GM23338 (cell line): ENCODE measurements around the gene VMP1. TPM values are rescaled to one million over a fixed set of nuclear protein-coding genes. Genes with fewer than 3 reads are reported as not detected.

ENCODE experiments used
- ATAC-seq: fragments of 200-7000 bp; cut with Tn5 transposase; 3 replicates; pipeline ENCODE4 v1.9.1; 2020
- DNase-seq: peaks from one replicate; pipeline ENCODE4 v3.0.0-alpha.2; 2015; ENCODE audit warnings: low spot score
- H2AFZ ChIP-seq: fragments of 200-600 bp; sonication (generic); 2 replicates; pipeline ENCODE4 v1.8.0; 2016; ENCODE audit warnings: antibody characterized with exemption, mild to moderate bottlenecking, moderate library complexity
- H3F3A ChIP-seq: fragments of 200-600 bp; sonication (generic); replicated peaks from 2 replicates; pipeline ENCODE4 v1.8.0; 2017; ENCODE audit warnings: antibody characterized with exemption, mixed run types, low read depth
- H3K27ac ChIP-seq: fragments of 200-600 bp; sonication (generic); 2 replicates; pipeline ENCODE4 v1.6.1; 2016; ENCODE audit warnings: low read depth
- H3K27me3 ChIP-seq: fragments of 200-600 bp; sonication (generic); 2 replicates; pipeline ENCODE4 v1.8.0; 2016; ENCODE audit warnings: mild to moderate bottlenecking, mixed run types, moderate library complexity; ENCODE audit not compliant: insufficient read depth
- H3K36me3 ChIP-seq: fragments of 200-600 bp; sonication (generic); 2 replicates; pipeline ENCODE4 v1.8.0; 2016; ENCODE audit warnings: mild to moderate bottlenecking; ENCODE audit not compliant: insufficient read depth
- H3K4me1 ChIP-seq: fragments of 200-600 bp; sonication (generic); 2 replicates; pipeline ENCODE4 v1.8.0; 2016; ENCODE audit warnings: mild to moderate bottlenecking, moderate library complexity; ENCODE audit not compliant: insufficient read depth
- H3K4me2 ChIP-seq: fragments of 200-600 bp; sonication (generic); 2 replicates; pipeline ENCODE4 v1.7.1; 2017; ENCODE audit warnings: mixed run types
- H3K4me3 ChIP-seq: fragments of 200-600 bp; sonication (generic); 2 replicates; pipeline ENCODE4 v1.6.1; 2016; ENCODE audit warnings: mixed run types
- H3K79me2 ChIP-seq: fragments of 200-600 bp; sonication (generic); replicated peaks from 2 replicates; pipeline ENCODE4 v1.8.0; 2017; ENCODE audit warnings: mild to moderate bottlenecking; ENCODE audit not compliant: insufficient read depth
- H3K9me2 ChIP-seq: fragments of 200-600 bp; sonication (generic); 2 replicates; pipeline ENCODE4 v1.8.0; 2017; ENCODE audit not compliant: insufficient read depth
- H4K20me1 ChIP-seq: fragments of 200-600 bp; sonication (generic); replicated peaks from 2 replicates; pipeline ENCODE4 v1.8.0; 2017; ENCODE audit warnings: mild to moderate bottlenecking; ENCODE audit not compliant: insufficient read depth
- H3K27ac Mint-ChIP-seq: 2 replicates; pipeline ENCODE4 v1.8.0; 2020; ENCODE audit warnings: inconsistent platforms, mild to moderate bottlenecking, moderate library complexity, mixed read lengths
- H3K27me3 Mint-ChIP-seq: 3 replicates; pipeline ENCODE4 v1.8.0; 2022; ENCODE audit warnings: low read depth, mild to moderate bottlenecking, moderate library complexity, mixed read lengths, inconsistent platforms; ENCODE audit not compliant: insufficient read depth, poor library complexity
- H3K36me3 Mint-ChIP-seq: 3 replicates; pipeline ENCODE4 v1.8.0; 2021; ENCODE audit warnings: low read depth, mild to moderate bottlenecking, inconsistent platforms, moderate library complexity, mixed read lengths
- H3K4me1 Mint-ChIP-seq: 3 replicates; pipeline ENCODE4 v1.8.0; 2020; ENCODE audit warnings: mild to moderate bottlenecking, inconsistent platforms, mixed read lengths
- H3K4me3 Mint-ChIP-seq: 3 replicates; pipeline ENCODE4 v1.8.0; 2021; ENCODE audit warnings: moderate library complexity, mild to moderate bottlenecking, inconsistent platforms, mixed read lengths
- H3K9me3 Mint-ChIP-seq: 3 replicates; pipeline ENCODE4 v1.8.0; 2020; ENCODE audit warnings: moderate library complexity, mild to moderate bottlenecking, inconsistent platforms, mixed read lengths
- CREB1 ChIP-seq: fragments of 250-450 bp; sonication (Bioruptor Pico); IDR thresholded peaks from 2 replicates; pipeline ENCODE4 v1.5.0; 2020; ENCODE audit warnings: low read depth, mild to moderate bottlenecking, moderate library complexity
- EZH2 ChIP-seq: fragments of 200-600 bp; sonication (generic); IDR thresholded peaks from one replicate; pipeline ENCODE4 v1.8.0; 2017; ENCODE audit warnings: antibody characterized with exemption, mild to moderate bottlenecking, low read depth; ENCODE audit not compliant: unreplicated experiment
- EZH2phosphoT487 ChIP-seq: fragments of 200-600 bp; sonication (generic); IDR thresholded peaks from one replicate; pipeline ENCODE4 v1.8.1; 2018; ENCODE audit warnings: antibody characterized with exemption; ENCODE audit not compliant: unreplicated experiment
- JUNB ChIP-seq: IDR thresholded peaks from one replicate; pipeline ENCODE4 v1.6.1; 2016; ENCODE audit warnings: antibody characterized with exemption; ENCODE audit not compliant: unreplicated experiment
- POLR2AphosphoS5 ChIP-seq: IDR thresholded peaks from 2 replicates; pipeline ENCODE4 v1.6.1; 2016; ENCODE audit warnings: antibody characterized with exemption, low read depth
- ZNF114 ChIP-seq: fragments of 250-450 bp; sonication (Bioruptor Pico); IDR thresholded peaks from 2 replicates; pipeline ENCODE4 v1.5.0; 2020; ENCODE audit warnings: mild to moderate bottlenecking, moderate library complexity
- polyA plus RNA-seq: library from polyadenylated mRNA; unstranded; fragments of >200 nt; fragmentation: Nextera tagmentation; extraction: Ambion mirVana; gene quantifications from 2 replicates; pipeline ENCODE4 v1.2.1, GENCODE V29; 2016
- total RNA-seq: library from RNA; depleted of rRNA; stranded (reverse); fragments of >200 nt; shearing (Covaris generic); gene quantifications from 2 replicates; pipeline ENCODE4 v1.2.3, GENCODE V29; 2014
- TF ChIP-seq, protein P1 (sequence below), 2 experiments: fragments of 200-600 bp in 1 of 2; sonication (generic) in 1 of 2; conservative IDR thresholded peaks; 2 replicates each; pipeline versions ENCODE4 v1.5.1 to v1.6.1; 2016 to 2017; ENCODE audit warnings: antibody characterized with exemption in 2 of 2, low read depth in 2 of 2, mild to moderate bottlenecking in 2 of 2, moderate library complexity in 1 of 2
- TF ChIP-seq, protein P2 (sequence below): IDR thresholded peaks from one replicate; pipeline ENCODE4 v1.6.1; 2018; ENCODE audit warnings: antibody characterized with exemption; ENCODE audit not compliant: unreplicated experiment
- TF ChIP-seq, protein P3 (sequence below): IDR thresholded peaks from 2 replicates; pipeline ENCODE4 v1.6.1; 2016; ENCODE audit warnings: antibody characterized with exemption

Gene VMP1
- total and polyA plus RNA-seq, 2 experiments from 2014 or later: 70.1 to 112 TPM

DNA sequence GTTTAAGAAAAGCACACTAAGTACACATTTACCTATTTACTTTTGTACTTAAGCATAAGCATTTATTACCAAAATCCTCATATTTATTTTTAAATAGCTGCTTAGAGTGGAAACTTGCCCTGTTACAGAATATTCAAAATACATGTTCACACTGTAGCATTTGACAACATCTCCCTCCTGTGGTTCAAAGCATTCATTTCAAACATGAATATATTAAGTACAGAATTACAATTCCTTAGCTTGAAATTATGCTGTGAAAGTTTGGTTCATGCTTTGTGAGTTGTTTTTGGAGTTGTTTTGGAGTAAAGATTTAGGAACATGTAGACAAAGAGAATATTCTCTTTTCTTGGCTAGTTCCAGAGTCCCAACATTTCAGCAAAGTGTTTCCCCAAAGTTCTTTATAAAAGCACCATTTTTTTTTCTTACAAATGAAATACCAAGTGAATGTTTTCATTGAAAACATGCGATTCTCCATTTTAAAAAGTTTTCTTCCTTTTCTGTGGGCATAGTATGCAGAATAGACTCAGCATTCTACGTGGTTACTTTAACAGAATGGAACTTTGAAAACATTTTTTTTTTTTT is 152.1 kb downstream of the VMP1 start:
- H3K36me3 Mint-ChIP-seq: peaks cover 42% of the 10 kb centered on the region
- no peaks in the 10 kb centered on the region for H3F3A ChIP-seq
- no peaks in the 10 kb centered on the region for H3K9me2 ChIP-seq
- peaks cover 6% of the 10 kb centered on the region for H3K36me3 ChIP-seq
- no peak overlapping the region for H2AFZ ChIP-seq
- no peak overlapping the region for H3K27ac Mint-ChIP-seq
- no peak overlapping the region for H3K4me2 ChIP-seq
- no peak overlapping the region; the same call in 1 of the 2 replicates for H3K27ac ChIP-seq
- no peaks in the 10 kb centered on the region for H3K27me3 ChIP-seq
- H3K27me3 Mint-ChIP-seq: no peaks in the 10 kb centered on the region
- H3K4me3 ChIP-seq: no peak overlapping the region
- DNase-seq: no peak
- H3K4me3 Mint-ChIP-seq: no peak overlapping the region
- H3K9me3 Mint-ChIP-seq: no peaks in the 10 kb centered on the region; the same call in 2 of the 3 replicates
- no peaks in the 10 kb centered on the region for H4K20me1 ChIP-seq
- no peaks in the 10 kb centered on the region for H3K4me1 ChIP-seq
- TF ChIP-seq, protein P1, sequence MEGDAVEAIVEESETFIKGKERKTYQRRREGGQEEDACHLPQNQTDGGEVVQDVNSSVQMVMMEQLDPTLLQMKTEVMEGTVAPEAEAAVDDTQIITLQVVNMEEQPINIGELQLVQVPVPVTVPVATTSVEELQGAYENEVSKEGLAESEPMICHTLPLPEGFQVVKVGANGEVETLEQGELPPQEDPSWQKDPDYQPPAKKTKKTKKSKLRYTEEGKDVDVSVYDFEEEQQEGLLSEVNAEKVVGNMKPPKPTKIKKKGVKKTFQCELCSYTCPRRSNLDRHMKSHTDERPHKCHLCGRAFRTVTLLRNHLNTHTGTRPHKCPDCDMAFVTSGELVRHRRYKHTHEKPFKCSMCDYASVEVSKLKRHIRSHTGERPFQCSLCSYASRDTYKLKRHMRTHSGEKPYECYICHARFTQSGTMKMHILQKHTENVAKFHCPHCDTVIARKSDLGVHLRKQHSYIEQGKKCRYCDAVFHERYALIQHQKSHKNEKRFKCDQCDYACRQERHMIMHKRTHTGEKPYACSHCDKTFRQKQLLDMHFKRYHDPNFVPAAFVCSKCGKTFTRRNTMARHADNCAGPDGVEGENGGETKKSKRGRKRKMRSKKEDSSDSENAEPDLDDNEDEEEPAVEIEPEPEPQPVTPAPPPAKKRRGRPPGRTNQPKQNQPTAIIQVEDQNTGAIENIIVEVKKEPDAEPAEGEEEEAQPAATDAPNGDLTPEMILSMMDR (conservative IDR thresholded peaks at IDR 0.05; ENCODE audit: low read depth in 2 of 2): peak in 1 of 2 experiments; percentile 39; a peak in 3 of 4 replicates
- no peak for TF ChIP-seq JUNB
- TF ChIP-seq EZH2phosphoT487: no peak
- no peak for TF ChIP-seq EZH2
- ATAC-seq: no peak
- peaks cover 10% of the 10 kb centered on the region for H3K4me1 Mint-ChIP-seq
- H3K79me2 ChIP-seq: no peaks in the 10 kb centered on the region

DNA sequence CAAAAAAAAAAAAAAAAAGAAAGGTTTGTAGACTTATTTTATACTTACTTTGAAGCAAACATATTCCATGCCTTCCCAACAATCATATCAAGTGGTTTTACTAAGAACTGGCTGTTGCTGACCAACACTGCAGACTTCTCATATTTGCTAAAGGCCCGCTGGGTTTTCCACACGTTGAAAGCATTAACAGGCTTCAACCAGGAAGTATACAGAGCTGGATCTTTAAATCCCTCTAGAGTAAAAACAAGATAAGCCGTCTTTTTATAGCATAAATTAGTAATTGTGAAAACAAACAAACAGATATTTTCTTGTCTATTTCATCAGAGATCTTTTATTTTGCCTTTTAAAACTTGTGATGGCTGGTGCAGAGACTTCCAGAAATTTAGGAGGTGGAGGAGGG is 156.2 kb downstream of the VMP1 start:
- Histone ChIP-seq H2AFZ (no peak overlapping the region), H3K79me2 (no peaks in the 10 kb centered on the region), H3K4me1 (no peaks in the 10 kb centered on the region), H3K4me3 (no peak overlapping the region), H3F3A (no peaks in the 10 kb centered on the region), H3K9me2 (no peaks in the 10 kb centered on the region), H3K4me2 (no peak overlapping the region), H3K27ac (no peak overlapping the region), H3K27me3 (no peaks in the 10 kb centered on the region), H3K36me3 (peaks cover 6% of the 10 kb centered on the region), H4K20me1 (no peaks in the 10 kb centered on the region)
- Mint-ChIP-seq H3K4me1 (no peaks in the 10 kb centered on the region; the same call in 2 of the 3 replicates), H3K27ac (no peak overlapping the region), H3K36me3 (peaks cover 44% of the 10 kb centered on the region), H3K4me3 (no peak overlapping the region), H3K9me3 (no peaks in the 10 kb centered on the region), H3K27me3 (peaks cover 3% of the 10 kb centered on the region)
- ATAC-seq (no peak), DNase-seq (no peak)
- TF ChIP-seq ZNF114 (no peak), CREB1 (CRISPR knock-in tag) (no peak), POLR2AphosphoS5 (no peak)
- TF ChIP-seq, protein P2, sequence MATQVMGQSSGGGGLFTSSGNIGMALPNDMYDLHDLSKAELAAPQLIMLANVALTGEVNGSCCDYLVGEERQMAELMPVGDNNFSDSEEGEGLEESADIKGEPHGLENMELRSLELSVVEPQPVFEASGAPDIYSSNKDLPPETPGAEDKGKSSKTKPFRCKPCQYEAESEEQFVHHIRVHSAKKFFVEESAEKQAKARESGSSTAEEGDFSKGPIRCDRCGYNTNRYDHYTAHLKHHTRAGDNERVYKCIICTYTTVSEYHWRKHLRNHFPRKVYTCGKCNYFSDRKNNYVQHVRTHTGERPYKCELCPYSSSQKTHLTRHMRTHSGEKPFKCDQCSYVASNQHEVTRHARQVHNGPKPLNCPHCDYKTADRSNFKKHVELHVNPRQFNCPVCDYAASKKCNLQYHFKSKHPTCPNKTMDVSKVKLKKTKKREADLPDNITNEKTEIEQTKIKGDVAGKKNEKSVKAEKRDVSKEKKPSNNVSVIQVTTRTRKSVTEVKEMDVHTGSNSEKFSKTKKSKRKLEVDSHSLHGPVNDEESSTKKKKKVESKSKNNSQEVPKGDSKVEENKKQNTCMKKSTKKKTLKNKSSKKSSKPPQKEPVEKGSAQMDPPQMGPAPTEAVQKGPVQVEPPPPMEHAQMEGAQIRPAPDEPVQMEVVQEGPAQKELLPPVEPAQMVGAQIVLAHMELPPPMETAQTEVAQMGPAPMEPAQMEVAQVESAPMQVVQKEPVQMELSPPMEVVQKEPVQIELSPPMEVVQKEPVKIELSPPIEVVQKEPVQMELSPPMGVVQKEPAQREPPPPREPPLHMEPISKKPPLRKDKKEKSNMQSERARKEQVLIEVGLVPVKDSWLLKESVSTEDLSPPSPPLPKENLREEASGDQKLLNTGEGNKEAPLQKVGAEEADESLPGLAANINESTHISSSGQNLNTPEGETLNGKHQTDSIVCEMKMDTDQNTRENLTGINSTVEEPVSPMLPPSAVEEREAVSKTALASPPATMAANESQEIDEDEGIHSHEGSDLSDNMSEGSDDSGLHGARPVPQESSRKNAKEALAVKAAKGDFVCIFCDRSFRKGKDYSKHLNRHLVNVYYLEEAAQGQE: no peak
- TF ChIP-seq, protein P1 (conservative IDR thresholded peaks at IDR 0.05; ENCODE audit: low read depth in 2 of 2): no peak
- TF ChIP-seq, protein P3, sequence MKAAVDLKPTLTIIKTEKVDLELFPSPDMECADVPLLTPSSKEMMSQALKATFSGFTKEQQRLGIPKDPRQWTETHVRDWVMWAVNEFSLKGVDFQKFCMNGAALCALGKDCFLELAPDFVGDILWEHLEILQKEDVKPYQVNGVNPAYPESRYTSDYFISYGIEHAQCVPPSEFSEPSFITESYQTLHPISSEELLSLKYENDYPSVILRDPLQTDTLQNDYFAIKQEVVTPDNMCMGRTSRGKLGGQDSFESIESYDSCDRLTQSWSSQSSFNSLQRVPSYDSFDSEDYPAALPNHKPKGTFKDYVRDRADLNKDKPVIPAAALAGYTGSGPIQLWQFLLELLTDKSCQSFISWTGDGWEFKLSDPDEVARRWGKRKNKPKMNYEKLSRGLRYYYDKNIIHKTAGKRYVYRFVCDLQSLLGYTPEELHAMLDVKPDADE: no peak
